HG03520 (cell line): Measurements from ENCODE around the gene ATXN7L3.

ENCODE experiments used
- ATAC-seq: cut with Tn5 transposase; IDR thresholded peaks from one replicate; pipeline ENCODE4 v1.9.1; 2021; ENCODE audit warnings: mild to moderate bottlenecking, moderate library complexity; ENCODE audit not compliant: unreplicated experiment

The ATXN7L3 gene

GRCh38 chr17:44218344-44219107, 18.8 kb upstream of the ATXN7L3 start:
- ATAC-seq: peak; percentile 28

GRCh38 chr17:44217738-44218343, 18.2 kb upstream of the ATXN7L3 start:
- no peak for ATAC-seq

GRCh38 chr17:44216694-44217093, 17.0 kb upstream of the ATXN7L3 start:
- no peak for ATAC-seq

GRCh38 chr17:44216173-44216572, 16.5 kb upstream of the ATXN7L3 start:
- ATAC-seq: no peak

- no peak for ATAC-seq
Measured at GRCh38 chr17:44214896-44215295, 15.2 kb upstream of the ATXN7L3 start.

GRCh38 chr17:44214230-44214494, 14.5 kb upstream of the ATXN7L3 start:
- no peak for ATAC-seq

GRCh38 chr17:44213403-44214229, 13.9 kb upstream of the ATXN7L3 start:
- ATAC-seq: no peak

- ATAC-seq: no peak
Measured at GRCh38 chr17:44212507-44213402, 13.1 kb upstream of the ATXN7L3 start.

GRCh38 chr17:44211281-44212265, 11.9 kb upstream of the ATXN7L3 start:
- ATAC-seq: no peak

GRCh38 chr17:44210342-44211192, 10.9 kb upstream of the ATXN7L3 start:
- ATAC-seq: peak; percentile 73

GRCh38 chr17:44209786-44210341, 10.2 kb upstream of the ATXN7L3 start:
- no peak for ATAC-seq

- ATAC-seq: no peak
Measured at GRCh38 chr17:44207743-44208142, 8.1 kb upstream of the ATXN7L3 start.

- no peak for ATAC-seq
Measured at GRCh38 chr17:44207319-44207718, 7.6 kb upstream of the ATXN7L3 start.

- no peak for ATAC-seq
Measured at GRCh38 chr17:44206825-44207155, 7.1 kb upstream of the ATXN7L3 start.

- no peak for ATAC-seq
Measured at GRCh38 chr17:44205962-44206824, 6.5 kb upstream of the ATXN7L3 start.

GRCh38 chr17:44204441-44204882, 4.8 kb upstream of the ATXN7L3 start:
- ATAC-seq: no peak

- ATAC-seq: no peak
Measured at GRCh38 chr17:44203731-44204440, 4.2 kb upstream of the ATXN7L3 start.
